ENCODE measurements around the gene SPACA6. TPM values are rescaled to one million over a fixed set of nuclear protein-coding genes. Genes with fewer than 3 reads are reported as not detected.
A peak's percentile ranks its signal among the peaks of the same experiment; 100 is the strongest.

Gene SPACA6
- polyA plus RNA-seq, 3 donors, result 0.99 to 5.1 (median 2.4) TPM

GRCh38 chr19:51710163-51710562, 17.0 kb downstream of the SPACA6 start:
- peaks cover 24 to 31% of the 10 kb centered on the region in 2 donors for H3K4me1 ChIP-seq (ENCODE audit: control insufficient read depth in 1 of 2, insufficient read depth in 2 of 2, low read length in 2 of 2)
- H3K27me3 Mint-ChIP-seq (ENCODE audit: low read depth in 3 of 3), result peaks cover 8 to 39% (median 25%) of the 10 kb centered on the region in 3 donors
- H3K27ac ChIP-seq (ENCODE audit: low read depth in 1 of 2, low read length in 2 of 2), result no peak overlapping the region
- no peak overlapping the region for H2AFZ ChIP-seq (ENCODE audit: insufficient read depth, low read depth, low read length, poor library complexity, severe bottlenecking)
- no peak for TF ChIP-seq CTCF (IDR thresholded peaks at IDR 0.05)
- no peak overlapping the region for H3K4me3 ChIP-seq (replicated peaks in 1 of 3; ENCODE audit: low read depth in 2 of 3, low read length in 3 of 3)
- H3K79me2 ChIP-seq (ENCODE audit: insufficient read depth, low read length), result peaks cover 7% of the 10 kb centered on the region
- intact Hi-C loops (cut with micrococcal nuclease), result no loop called here
- no peak for DNase-seq
- H3K36me3 ChIP-seq (replicated peaks in 1 of 2; ENCODE audit: control insufficient read depth in 1 of 2, insufficient read depth in 2 of 2, low read length in 2 of 2), result peaks cover 9 to 18% of the 10 kb centered on the region in 2 donors
- no peaks in the 10 kb centered on the region for H4K20me1 ChIP-seq (ENCODE audit: insufficient read depth, low read length)
- H3K4me2 ChIP-seq (replicated peaks; ENCODE audit: extremely low read depth, low read length, poor library complexity, severe bottlenecking), result no peak overlapping the region
- H3K9me3 Mint-ChIP-seq, result peaks cover 0 to 6% (median 3%) of the 10 kb centered on the region in 7 donors
- peaks cover 29 to 31% of the 10 kb centered on the region in 2 donors for H3K36me3 Mint-ChIP-seq
- H3K4me1 Mint-ChIP-seq, result peaks cover 40% of the 10 kb centered on the region
- WGBS (ENCODE audit: insufficient coverage), result 95% methylated on average over 2 of the region's 2 CpGs
- H3K27me3 ChIP-seq (ENCODE audit: control insufficient read depth in 2 of 2, insufficient read depth in 2 of 2, low read length in 2 of 2), result peaks cover 0 to 9% of the 10 kb centered on the region in 2 donors
- H3K9ac ChIP-seq (ENCODE audit: insufficient read depth, low read length, poor library complexity, severe bottlenecking), result no peak overlapping the region
- H3K27ac Mint-ChIP-seq, result peak overlapping the region in 1 of 7 donors; percentile 22
- H3K9me3 ChIP-seq (replicated peaks in 1 of 2; ENCODE audit: control insufficient read depth in 1 of 2, insufficient read depth in 1 of 2, low read length in 2 of 2), result no peaks in the 10 kb centered on the region
- H3K4me3 Mint-ChIP-seq, result peak overlapping the region in 1 of 2 donors; percentile 61

- 83% methylated on average over 1 of the region's 1 CpG for WGBS (ENCODE audit: insufficient coverage)
- no peak overlapping the region for H3K27ac Mint-ChIP-seq
- peaks cover 0 to 11% of the 10 kb centered on the region in 2 donors for H3K27me3 ChIP-seq (ENCODE audit: control insufficient read depth in 2 of 2, insufficient read depth in 2 of 2, low read length in 2 of 2)
Measured at GRCh38 chr19:51711702-51712101, 18.6 kb downstream of the SPACA6 start.

More at GRCh38 chr19:51711702-51712101, 18.6 kb downstream of the SPACA6 start:
- Histone ChIP-seq H3K4me1 (ENCODE audit: control insufficient read depth in 1 of 2, insufficient read depth in 2 of 2, low read length in 2 of 2) (peaks cover 19 to 25% of the 10 kb centered on the region in 2 donors), H3K9ac (ENCODE audit: insufficient read depth, low read length, poor library complexity, severe bottlenecking) (no peak overlapping the region), H3K79me2 (ENCODE audit: insufficient read depth, low read length) (no peaks in the 10 kb centered on the region), H4K20me1 (ENCODE audit: insufficient read depth, low read length) (no peaks in the 10 kb centered on the region), H3K9me3 (replicated peaks in 1 of 2; ENCODE audit: control insufficient read depth in 1 of 2, insufficient read depth in 1 of 2, low read length in 2 of 2) (no peaks in the 10 kb centered on the region), H3K4me3 (replicated peaks in 1 of 3; ENCODE audit: low read depth in 2 of 3, low read length in 3 of 3) (no peak overlapping the region), H3K27ac (ENCODE audit: low read depth in 1 of 2, low read length in 2 of 2) (no peak overlapping the region), H2AFZ (ENCODE audit: insufficient read depth, low read depth, low read length, poor library complexity, severe bottlenecking) (no peak overlapping the region), H3K4me2 (replicated peaks; ENCODE audit: extremely low read depth, low read length, poor library complexity, severe bottlenecking) (no peak overlapping the region), H3K36me3 (replicated peaks in 1 of 2; ENCODE audit: control insufficient read depth in 1 of 2, insufficient read depth in 2 of 2, low read length in 2 of 2) (peaks cover under 1 to 9% of the 10 kb centered on the region in 2 donors)
- no peak for TF ChIP-seq CTCF (IDR thresholded peaks at IDR 0.05)
- Mint-ChIP-seq H3K36me3 (peaks cover 16 to 21% of the 10 kb centered on the region in 2 donors), H3K4me3 (peak overlapping the region in 1 of 2 donors; percentile 78), H3K27me3 (ENCODE audit: low read depth in 3 of 3) (peaks cover 17 to 46% (median 32%) of the 10 kb centered on the region in 3 donors), H3K4me1 (peaks cover 28% of the 10 kb centered on the region), H3K9me3 (peaks cover 0 to 13% (median 3%) of the 10 kb centered on the region in 7 donors)
- no peak for DNase-seq
- intact Hi-C loops (cut with micrococcal nuclease), result no loop called here
